ENCODE measurements around the gene DHX16.

- TF ChIP-seq, protein P1, sequence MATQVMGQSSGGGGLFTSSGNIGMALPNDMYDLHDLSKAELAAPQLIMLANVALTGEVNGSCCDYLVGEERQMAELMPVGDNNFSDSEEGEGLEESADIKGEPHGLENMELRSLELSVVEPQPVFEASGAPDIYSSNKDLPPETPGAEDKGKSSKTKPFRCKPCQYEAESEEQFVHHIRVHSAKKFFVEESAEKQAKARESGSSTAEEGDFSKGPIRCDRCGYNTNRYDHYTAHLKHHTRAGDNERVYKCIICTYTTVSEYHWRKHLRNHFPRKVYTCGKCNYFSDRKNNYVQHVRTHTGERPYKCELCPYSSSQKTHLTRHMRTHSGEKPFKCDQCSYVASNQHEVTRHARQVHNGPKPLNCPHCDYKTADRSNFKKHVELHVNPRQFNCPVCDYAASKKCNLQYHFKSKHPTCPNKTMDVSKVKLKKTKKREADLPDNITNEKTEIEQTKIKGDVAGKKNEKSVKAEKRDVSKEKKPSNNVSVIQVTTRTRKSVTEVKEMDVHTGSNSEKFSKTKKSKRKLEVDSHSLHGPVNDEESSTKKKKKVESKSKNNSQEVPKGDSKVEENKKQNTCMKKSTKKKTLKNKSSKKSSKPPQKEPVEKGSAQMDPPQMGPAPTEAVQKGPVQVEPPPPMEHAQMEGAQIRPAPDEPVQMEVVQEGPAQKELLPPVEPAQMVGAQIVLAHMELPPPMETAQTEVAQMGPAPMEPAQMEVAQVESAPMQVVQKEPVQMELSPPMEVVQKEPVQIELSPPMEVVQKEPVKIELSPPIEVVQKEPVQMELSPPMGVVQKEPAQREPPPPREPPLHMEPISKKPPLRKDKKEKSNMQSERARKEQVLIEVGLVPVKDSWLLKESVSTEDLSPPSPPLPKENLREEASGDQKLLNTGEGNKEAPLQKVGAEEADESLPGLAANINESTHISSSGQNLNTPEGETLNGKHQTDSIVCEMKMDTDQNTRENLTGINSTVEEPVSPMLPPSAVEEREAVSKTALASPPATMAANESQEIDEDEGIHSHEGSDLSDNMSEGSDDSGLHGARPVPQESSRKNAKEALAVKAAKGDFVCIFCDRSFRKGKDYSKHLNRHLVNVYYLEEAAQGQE (IDR thresholded peaks at IDR 0.05; ENCODE audit: borderline replicate concordance) = no peak
- TF ChIP-seq, protein P1 (CRISPR knock-in tag; IDR thresholded peaks at IDR 0.05; ENCODE audit: low read depth) = no peak
- TF ChIP-seq SMC3 (conservative IDR thresholded peaks at IDR 0.05; ENCODE audit: insufficient read depth, low read depth, low read length) (no peak), HNRNPUL1 (IDR thresholded peaks at IDR 0.05; ENCODE audit: low read length) (peak; percentile 86), JUND (IDR thresholded peaks at IDR 0.05; ENCODE audit: borderline replicate concordance, low read depth, low read length) (no peak), JUND (tag; IDR thresholded peaks at IDR 0.05; ENCODE audit: borderline replicate concordance, low read depth, low read length) (no peak)
- TF ChIP-seq, protein P2, sequence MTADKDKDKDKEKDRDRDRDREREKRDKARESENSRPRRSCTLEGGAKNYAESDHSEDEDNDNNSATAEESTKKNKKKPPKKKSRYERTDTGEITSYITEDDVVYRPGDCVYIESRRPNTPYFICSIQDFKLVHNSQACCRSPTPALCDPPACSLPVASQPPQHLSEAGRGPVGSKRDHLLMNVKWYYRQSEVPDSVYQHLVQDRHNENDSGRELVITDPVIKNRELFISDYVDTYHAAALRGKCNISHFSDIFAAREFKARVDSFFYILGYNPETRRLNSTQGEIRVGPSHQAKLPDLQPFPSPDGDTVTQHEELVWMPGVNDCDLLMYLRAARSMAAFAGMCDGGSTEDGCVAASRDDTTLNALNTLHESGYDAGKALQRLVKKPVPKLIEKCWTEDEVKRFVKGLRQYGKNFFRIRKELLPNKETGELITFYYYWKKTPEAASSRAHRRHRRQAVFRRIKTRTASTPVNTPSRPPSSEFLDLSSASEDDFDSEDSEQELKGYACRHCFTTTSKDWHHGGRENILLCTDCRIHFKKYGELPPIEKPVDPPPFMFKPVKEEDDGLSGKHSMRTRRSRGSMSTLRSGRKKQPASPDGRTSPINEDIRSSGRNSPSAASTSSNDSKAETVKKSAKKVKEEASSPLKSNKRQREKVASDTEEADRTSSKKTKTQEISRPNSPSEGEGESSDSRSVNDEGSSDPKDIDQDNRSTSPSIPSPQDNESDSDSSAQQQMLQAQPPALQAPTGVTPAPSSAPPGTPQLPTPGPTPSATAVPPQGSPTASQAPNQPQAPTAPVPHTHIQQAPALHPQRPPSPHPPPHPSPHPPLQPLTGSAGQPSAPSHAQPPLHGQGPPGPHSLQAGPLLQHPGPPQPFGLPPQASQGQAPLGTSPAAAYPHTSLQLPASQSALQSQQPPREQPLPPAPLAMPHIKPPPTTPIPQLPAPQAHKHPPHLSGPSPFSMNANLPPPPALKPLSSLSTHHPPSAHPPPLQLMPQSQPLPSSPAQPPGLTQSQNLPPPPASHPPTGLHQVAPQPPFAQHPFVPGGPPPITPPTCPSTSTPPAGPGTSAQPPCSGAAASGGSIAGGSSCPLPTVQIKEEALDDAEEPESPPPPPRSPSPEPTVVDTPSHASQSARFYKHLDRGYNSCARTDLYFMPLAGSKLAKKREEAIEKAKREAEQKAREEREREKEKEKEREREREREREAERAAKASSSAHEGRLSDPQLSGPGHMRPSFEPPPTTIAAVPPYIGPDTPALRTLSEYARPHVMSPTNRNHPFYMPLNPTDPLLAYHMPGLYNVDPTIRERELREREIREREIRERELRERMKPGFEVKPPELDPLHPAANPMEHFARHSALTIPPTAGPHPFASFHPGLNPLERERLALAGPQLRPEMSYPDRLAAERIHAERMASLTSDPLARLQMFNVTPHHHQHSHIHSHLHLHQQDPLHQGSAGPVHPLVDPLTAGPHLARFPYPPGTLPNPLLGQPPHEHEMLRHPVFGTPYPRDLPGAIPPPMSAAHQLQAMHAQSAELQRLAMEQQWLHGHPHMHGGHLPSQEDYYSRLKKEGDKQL (CRISPR knock-in tag; IDR thresholded peaks at IDR 0.05; ENCODE audit: borderline replicate concordance) = no peak
These were observed 56.6 kb downstream of the DHX16 start for GRCh38 chr6:30615958-30616810.

All from K562 (cell line).